HEK293 (cell line): ENCODE data around the gene FGD6.

Source experiments
- CTCF ChIA-PET: fragments of 350-600 bp; formaldehyde crosslinking; extraction: SDS; loops from one replicate; lab custom pipeline; 2021; ENCODE audit warnings: antibody characterized with exemption; lab: Yijun Ruan, JAX
- POLR2A ChIA-PET: fragments of 300-600 bp; formaldehyde crosslinking; extraction: SDS; loops from one replicate; lab custom pipeline; 2020; ENCODE audit warnings: antibody characterized with exemption, inconsistent platforms; lab: Yijun Ruan, JAX
- H3K27ac ChIP-seq: fragments of 200-500 bp; sonication (Bioruptor generic); 2 replicates; pipeline ENCODE4 v1.5.1; 2014; ENCODE audit warnings: low read depth, low read length, control low read depth, inconsistent platforms; ENCODE audit errors: extremely low read depth
- H3K36me3 ChIP-seq, 2 experiments: fragments of 200-500 bp in 1 of 2; sonication (Bioruptor generic) in 1 of 2; 1 replicate in 1 of 2; 2 replicates in 1 of 2; pipeline ENCODE4 v1.5.1; 2014 to 2017; ENCODE audit warnings: inconsistent platforms in 2 of 2, low read length in 2 of 2; ENCODE audit not compliant: control insufficient read depth in 2 of 2, insufficient read depth in 1 of 2
- H3K4me1 ChIP-seq: fragments of 200-500 bp; sonication (Bioruptor generic); 2 replicates; pipeline ENCODE4 v1.5.1; 2014; ENCODE audit warnings: mild to moderate bottlenecking, low read length, inconsistent platforms; ENCODE audit not compliant: control insufficient read depth, insufficient read depth
- H3K4me3 ChIP-seq: 2 replicates; pipeline ENCODE4 v1.5.1; 2011; ENCODE audit warnings: low read depth, mild to moderate bottlenecking, control low read depth, low read length, moderate library complexity
- H3K9me3 ChIP-seq: fragments of 200-500 bp; sonication (Bioruptor generic); 2 replicates; pipeline ENCODE4 v1.5.1; 2014; ENCODE audit warnings: low read depth, low read length, inconsistent platforms; ENCODE audit not compliant: control insufficient read depth, insufficient read depth
- BCL11B ChIP-seq: fragments of 450-650 bp; formaldehyde crosslinking; IDR thresholded peaks from 2 replicates; pipeline ENCODE4 v1.5.1; 2016; ENCODE audit warnings: low read depth, missing biosample characterization, missing genetic modification characterization
- EGR2 ChIP-seq: fragments of 450-650 bp; formaldehyde crosslinking; IDR thresholded peaks from 2 replicates; pipeline ENCODE4 v1.5.1; 2016; ENCODE audit warnings: low read depth, missing biosample characterization, missing genetic modification characterization
- HIC1 ChIP-seq: fragments of 450-650 bp; formaldehyde crosslinking; IDR thresholded peaks from 2 replicates; pipeline ENCODE4 v1.5.1; 2016; ENCODE audit warnings: missing biosample characterization, missing genetic modification characterization
- ZNF23 ChIP-seq: fragments of 450-650 bp; formaldehyde crosslinking; IDR thresholded peaks from 2 replicates; pipeline ENCODE4 v1.5.1; 2016; ENCODE audit warnings: missing biosample characterization, missing genetic modification characterization, borderline replicate concordance
- ZNF248 ChIP-seq: fragments of 450-650 bp; formaldehyde crosslinking; IDR thresholded peaks from 2 replicates; pipeline ENCODE4 v1.5.1; 2017; ENCODE audit warnings: missing biosample characterization, missing genetic modification characterization
- ZNF354C ChIP-seq: fragments of 450-650 bp; formaldehyde crosslinking; IDR thresholded peaks from 2 replicates; pipeline ENCODE4 v1.5.1; 2016; ENCODE audit warnings: missing biosample characterization, missing genetic modification characterization, low read depth, borderline replicate concordance
- ZNF701 ChIP-seq: fragments of 450-650 bp; formaldehyde crosslinking; IDR thresholded peaks from 2 replicates; pipeline ENCODE4 v1.5.1; 2016; ENCODE audit warnings: missing biosample characterization, missing genetic modification characterization
- ZNF776 ChIP-seq: fragments of 450-650 bp; formaldehyde crosslinking; IDR thresholded peaks from 2 replicates; pipeline ENCODE4 v1.5.0; 2017; ENCODE audit warnings: missing biosample characterization, missing genetic modification characterization, borderline replicate concordance
- TF ChIP-seq, protein P1 (sequence below): fragments of 450-650 bp; formaldehyde crosslinking; IDR thresholded peaks from 2 replicates; pipeline ENCODE4 v1.5.1; 2016; ENCODE audit warnings: missing biosample characterization, missing genetic modification characterization
- TF ChIP-seq, protein P2 (sequence below): fragments of 450-650 bp; formaldehyde crosslinking; IDR thresholded peaks from 2 replicates; pipeline ENCODE4 v1.5.1; 2016; ENCODE audit warnings: missing biosample characterization, missing genetic modification characterization
- TF ChIP-seq, protein P3 (sequence below): fragments of 450-650 bp; formaldehyde crosslinking; IDR thresholded peaks from 2 replicates; pipeline ENCODE4 v1.5.1; 2016; ENCODE audit warnings: missing biosample characterization, missing genetic modification characterization
- TF ChIP-seq, protein P4 (sequence below): IDR thresholded peaks from 2 replicates; pipeline ENCODE4 v1.6.1; 2011; ENCODE audit warnings: mild to moderate bottlenecking, low read depth, low read length, borderline replicate concordance
- TF ChIP-seq, protein P5 (sequence below): fragments of 450-650 bp; formaldehyde crosslinking; IDR thresholded peaks from 2 replicates; pipeline ENCODE4 v1.5.1; 2016; ENCODE audit warnings: missing biosample characterization, missing genetic modification characterization, borderline replicate concordance

Gene FGD6

DNA sequence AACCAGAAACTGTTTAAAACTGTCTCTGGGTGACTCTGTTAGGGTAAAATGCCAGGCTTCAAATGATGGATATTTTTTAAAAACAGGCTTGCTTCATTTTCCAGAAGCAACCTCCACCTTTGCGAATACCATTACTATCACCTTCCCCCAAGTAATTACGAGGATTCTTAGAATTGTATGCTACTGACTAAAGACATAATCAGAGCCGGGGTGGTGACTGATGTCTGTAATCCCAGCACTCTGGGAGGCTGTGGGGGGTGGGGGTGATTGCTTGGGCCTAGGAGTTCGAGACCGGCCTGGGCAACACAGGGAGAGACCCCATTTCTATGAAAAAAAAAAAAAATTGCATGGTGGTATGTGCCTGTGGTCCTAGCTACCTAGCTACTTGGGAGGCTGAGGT lies 38.3 kb downstream of the FGD6 start:
- Histone ChIP-seq H3K27ac (no peak overlapping the region), H3K4me1 (peaks cover under 1% of the 10 kb centered on the region; the same call in 1 of the 2 replicates), H3K36me3 (no peaks in the 10 kb centered on the region), H3K4me3 (no peak overlapping the region), H3K9me3 (no peaks in the 10 kb centered on the region)
- ChIA-PET CTCF (interaction anchor here (0.6 to 0.7 kb wide), 2 partner anchors 9 to 40 kb away, joined by 3 to 4 read pairs; no protein-coding TSS in a partner anchor), POLR2A (no interaction called here)
- TF ChIP-seq EGR2 (tag by site-specific recombination) (no peak), ZNF248 (tag by site-specific recombination) (no peak), HIC1 (no peak), ZNF354C (tag by site-specific recombination) (no peak), BCL11B (tag by site-specific recombination) (no peak), ZNF701 (tag by site-specific recombination) (no peak), ZNF776 (tag by site-specific recombination) (no peak), ZNF23 (tag by site-specific recombination) (no peak)
- TF ChIP-seq, protein P1, sequence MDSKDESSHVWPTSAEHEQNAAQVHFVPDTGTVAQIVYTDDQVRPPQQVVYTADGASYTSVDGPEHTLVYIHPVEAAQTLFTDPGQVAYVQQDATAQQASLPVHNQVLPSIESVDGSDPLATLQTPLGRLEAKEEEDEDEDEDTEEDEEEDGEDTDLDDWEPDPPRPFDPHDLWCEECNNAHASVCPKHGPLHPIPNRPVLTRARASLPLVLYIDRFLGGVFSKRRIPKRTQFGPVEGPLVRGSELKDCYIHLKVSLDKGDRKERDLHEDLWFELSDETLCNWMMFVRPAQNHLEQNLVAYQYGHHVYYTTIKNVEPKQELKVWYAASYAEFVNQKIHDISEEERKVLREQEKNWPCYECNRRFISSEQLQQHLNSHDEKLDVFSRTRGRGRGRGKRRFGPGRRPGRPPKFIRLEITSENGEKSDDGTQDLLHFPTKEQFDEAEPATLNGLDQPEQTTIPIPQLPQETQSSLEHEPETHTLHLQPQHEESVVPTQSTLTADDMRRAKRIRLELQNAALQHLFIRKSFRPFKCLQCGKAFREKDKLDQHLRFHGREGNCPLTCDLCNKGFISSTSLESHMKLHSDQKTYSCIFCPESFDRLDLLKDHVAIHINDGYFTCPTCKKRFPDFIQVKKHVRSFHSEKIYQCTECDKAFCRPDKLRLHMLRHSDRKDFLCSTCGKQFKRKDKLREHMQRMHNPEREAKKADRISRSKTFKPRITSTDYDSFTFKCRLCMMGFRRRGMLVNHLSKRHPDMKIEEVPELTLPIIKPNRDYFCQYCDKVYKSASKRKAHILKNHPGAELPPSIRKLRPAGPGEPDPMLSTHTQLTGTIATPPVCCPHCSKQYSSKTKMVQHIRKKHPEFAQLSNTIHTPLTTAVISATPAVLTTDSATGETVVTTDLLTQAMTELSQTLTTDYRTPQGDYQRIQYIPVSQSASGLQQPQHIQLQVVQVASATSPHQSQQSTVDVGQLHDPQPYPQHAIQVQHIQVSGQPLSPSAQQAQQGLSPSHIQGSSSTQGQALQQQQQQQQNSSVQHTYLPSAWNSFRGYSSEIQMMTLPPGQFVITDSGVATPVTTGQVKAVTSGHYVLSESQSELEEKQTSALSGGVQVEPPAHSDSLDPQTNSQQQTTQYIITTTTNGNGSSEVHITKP = no peak
- TF ChIP-seq, protein P2, sequence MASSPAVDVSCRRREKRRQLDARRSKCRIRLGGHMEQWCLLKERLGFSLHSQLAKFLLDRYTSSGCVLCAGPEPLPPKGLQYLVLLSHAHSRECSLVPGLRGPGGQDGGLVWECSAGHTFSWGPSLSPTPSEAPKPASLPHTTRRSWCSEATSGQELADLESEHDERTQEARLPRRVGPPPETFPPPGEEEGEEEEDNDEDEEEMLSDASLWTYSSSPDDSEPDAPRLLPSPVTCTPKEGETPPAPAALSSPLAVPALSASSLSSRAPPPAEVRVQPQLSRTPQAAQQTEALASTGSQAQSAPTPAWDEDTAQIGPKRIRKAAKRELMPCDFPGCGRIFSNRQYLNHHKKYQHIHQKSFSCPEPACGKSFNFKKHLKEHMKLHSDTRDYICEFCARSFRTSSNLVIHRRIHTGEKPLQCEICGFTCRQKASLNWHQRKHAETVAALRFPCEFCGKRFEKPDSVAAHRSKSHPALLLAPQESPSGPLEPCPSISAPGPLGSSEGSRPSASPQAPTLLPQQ (tag by site-specific recombination) = no peak
- TF ChIP-seq, protein P3, sequence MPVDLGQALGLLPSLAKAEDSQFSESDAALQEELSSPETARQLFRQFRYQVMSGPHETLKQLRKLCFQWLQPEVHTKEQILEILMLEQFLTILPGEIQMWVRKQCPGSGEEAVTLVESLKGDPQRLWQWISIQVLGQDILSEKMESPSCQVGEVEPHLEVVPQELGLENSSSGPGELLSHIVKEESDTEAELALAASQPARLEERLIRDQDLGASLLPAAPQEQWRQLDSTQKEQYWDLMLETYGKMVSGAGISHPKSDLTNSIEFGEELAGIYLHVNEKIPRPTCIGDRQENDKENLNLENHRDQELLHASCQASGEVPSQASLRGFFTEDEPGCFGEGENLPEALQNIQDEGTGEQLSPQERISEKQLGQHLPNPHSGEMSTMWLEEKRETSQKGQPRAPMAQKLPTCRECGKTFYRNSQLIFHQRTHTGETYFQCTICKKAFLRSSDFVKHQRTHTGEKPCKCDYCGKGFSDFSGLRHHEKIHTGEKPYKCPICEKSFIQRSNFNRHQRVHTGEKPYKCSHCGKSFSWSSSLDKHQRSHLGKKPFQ (tag by site-specific recombination) = no peak
- TF ChIP-seq, protein P4, sequence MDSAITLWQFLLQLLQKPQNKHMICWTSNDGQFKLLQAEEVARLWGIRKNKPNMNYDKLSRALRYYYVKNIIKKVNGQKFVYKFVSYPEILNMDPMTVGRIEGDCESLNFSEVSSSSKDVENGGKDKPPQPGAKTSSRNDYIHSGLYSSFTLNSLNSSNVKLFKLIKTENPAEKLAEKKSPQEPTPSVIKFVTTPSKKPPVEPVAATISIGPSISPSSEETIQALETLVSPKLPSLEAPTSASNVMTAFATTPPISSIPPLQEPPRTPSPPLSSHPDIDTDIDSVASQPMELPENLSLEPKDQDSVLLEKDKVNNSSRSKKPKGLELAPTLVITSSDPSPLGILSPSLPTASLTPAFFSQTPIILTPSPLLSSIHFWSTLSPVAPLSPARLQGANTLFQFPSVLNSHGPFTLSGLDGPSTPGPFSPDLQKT = no peak
- TF ChIP-seq, protein P5, sequence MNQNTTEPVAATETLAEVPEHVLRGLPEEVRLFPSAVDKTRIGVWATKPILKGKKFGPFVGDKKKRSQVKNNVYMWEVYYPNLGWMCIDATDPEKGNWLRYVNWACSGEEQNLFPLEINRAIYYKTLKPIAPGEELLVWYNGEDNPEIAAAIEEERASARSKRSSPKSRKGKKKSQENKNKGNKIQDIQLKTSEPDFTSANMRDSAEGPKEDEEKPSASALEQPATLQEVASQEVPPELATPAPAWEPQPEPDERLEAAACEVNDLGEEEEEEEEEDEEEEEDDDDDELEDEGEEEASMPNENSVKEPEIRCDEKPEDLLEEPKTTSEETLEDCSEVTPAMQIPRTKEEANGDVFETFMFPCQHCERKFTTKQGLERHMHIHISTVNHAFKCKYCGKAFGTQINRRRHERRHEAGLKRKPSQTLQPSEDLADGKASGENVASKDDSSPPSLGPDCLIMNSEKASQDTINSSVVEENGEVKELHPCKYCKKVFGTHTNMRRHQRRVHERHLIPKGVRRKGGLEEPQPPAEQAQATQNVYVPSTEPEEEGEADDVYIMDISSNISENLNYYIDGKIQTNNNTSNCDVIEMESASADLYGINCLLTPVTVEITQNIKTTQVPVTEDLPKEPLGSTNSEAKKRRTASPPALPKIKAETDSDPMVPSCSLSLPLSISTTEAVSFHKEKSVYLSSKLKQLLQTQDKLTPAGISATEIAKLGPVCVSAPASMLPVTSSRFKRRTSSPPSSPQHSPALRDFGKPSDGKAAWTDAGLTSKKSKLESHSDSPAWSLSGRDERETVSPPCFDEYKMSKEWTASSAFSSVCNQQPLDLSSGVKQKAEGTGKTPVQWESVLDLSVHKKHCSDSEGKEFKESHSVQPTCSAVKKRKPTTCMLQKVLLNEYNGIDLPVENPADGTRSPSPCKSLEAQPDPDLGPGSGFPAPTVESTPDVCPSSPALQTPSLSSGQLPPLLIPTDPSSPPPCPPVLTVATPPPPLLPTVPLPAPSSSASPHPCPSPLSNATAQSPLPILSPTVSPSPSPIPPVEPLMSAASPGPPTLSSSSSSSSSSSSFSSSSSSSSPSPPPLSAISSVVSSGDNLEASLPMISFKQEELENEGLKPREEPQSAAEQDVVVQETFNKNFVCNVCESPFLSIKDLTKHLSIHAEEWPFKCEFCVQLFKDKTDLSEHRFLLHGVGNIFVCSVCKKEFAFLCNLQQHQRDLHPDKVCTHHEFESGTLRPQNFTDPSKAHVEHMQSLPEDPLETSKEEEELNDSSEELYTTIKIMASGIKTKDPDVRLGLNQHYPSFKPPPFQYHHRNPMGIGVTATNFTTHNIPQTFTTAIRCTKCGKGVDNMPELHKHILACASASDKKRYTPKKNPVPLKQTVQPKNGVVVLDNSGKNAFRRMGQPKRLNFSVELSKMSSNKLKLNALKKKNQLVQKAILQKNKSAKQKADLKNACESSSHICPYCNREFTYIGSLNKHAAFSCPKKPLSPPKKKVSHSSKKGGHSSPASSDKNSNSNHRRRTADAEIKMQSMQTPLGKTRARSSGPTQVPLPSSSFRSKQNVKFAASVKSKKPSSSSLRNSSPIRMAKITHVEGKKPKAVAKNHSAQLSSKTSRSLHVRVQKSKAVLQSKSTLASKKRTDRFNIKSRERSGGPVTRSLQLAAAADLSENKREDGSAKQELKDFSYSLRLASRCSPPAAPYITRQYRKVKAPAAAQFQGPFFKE = no peak
- TF ChIP-seq, all 188 proteins: peak for 0
